Measurements from ENCODE around the gene TAX1BP1. TPM values are rescaled to one million over a fixed set of nuclear protein-coding genes. Genes with fewer than 3 reads are reported as not detected.
A peak's percentile ranks its signal among the peaks of the same experiment; 100 is the strongest.
"Not testable (repeated sequence)": the region's sequence is repeated elsewhere in the genome, so short reads cannot be mapped to it uniquely, and the experiment has no call there.

TAX1BP1 gene
- total RNA-seq, 2 donors from 2014 or later = 119 to 133 TPM

GRCh38 chr7:27826357-27826756 is 86.4 kb downstream of the TAX1BP1 start:
- DNase-seq (no peak), ATAC-seq (no peak)
- intact Hi-C loops (cut with DNase I) = no loop called here

GRCh38 chr7:27834179-27834921 is 94.4 kb downstream of the TAX1BP1 start:
- DNase-seq (no peak), ATAC-seq (peak; percentile 83 to 87)
- intact Hi-C loops (cut with DNase I) = no loop called here

GRCh38 chr7:27835376-27835775 is 95.4 kb downstream of the TAX1BP1 start:
- DNase-seq (peak; percentile 31), ATAC-seq (peak; percentile 47 to 53)
- intact Hi-C loops (cut with DNase I) = no loop called here

- intact Hi-C loops (cut with DNase I) = no loop called here
- ATAC-seq (no peak), DNase-seq (no peak)
Observed at GRCh38 chr7:27836536-27836935, 96.6 kb downstream of the TAX1BP1 start.

GRCh38 chr7:27839099-27839498 is 99.1 kb downstream of the TAX1BP1 start:
- intact Hi-C loops (cut with DNase I) = no loop called here
- ATAC-seq (no peak), DNase-seq (no peak)

GRCh38 chr7:27840313-27840712 is 100.4 kb downstream of the TAX1BP1 start:
- intact Hi-C loops (cut with DNase I) = no loop called here
- no peak for ATAC-seq
- no peak for DNase-seq

- intact Hi-C loops (cut with DNase I) = no loop called here
- no peak for DNase-seq
- ATAC-seq = no peak
Observed at GRCh38 chr7:27840760-27841364, 100.9 kb downstream of the TAX1BP1 start.

GRCh38 chr7:27842094-27842692 is 102.2 kb downstream of the TAX1BP1 start:
- no peak for DNase-seq
- intact Hi-C loops (cut with DNase I) = no loop called here
- no peak for ATAC-seq

GRCh38 chr7:27842851-27843250 is 102.9 kb downstream of the TAX1BP1 start:
- intact Hi-C loops (cut with DNase I) = no loop called here
- DNase-seq (no peak), ATAC-seq (peak in 1 of 2 donors; percentile 19)

GRCh38 chr7:27843584-27844305 is 103.8 kb downstream of the TAX1BP1 start:
- intact Hi-C loops (cut with DNase I) = no loop called here
- no peak for ATAC-seq
- DNase-seq = no peak

GRCh38 chr7:27846388-27846787 is 106.4 kb downstream of the TAX1BP1 start:
- intact Hi-C loops (cut with DNase I) = no loop called here
- DNase-seq = no peak
- ATAC-seq = no peak

GRCh38 chr7:27850531-27850930 is 110.6 kb downstream of the TAX1BP1 start:
- ATAC-seq (no peak), DNase-seq (no peak)
- intact Hi-C loops (cut with DNase I) = no loop called here

GRCh38 chr7:27856703-27857485 is 116.9 kb downstream of the TAX1BP1 start:
- intact Hi-C loops (cut with DNase I); DNase-seq; ATAC-seq: not testable (repeated sequence)

GRCh38 chr7:27860800-27861199 is 120.8 kb downstream of the TAX1BP1 start:
- intact Hi-C loops (cut with DNase I) = no loop called here
- DNase-seq (no peak), ATAC-seq (no peak)

GRCh38 chr7:27861747-27862146 is 121.8 kb downstream of the TAX1BP1 start:
- no peak for DNase-seq
- no peak for ATAC-seq
- intact Hi-C loops (cut with DNase I) = no loop called here

GRCh38 chr7:27863880-27864279 is 123.9 kb downstream of the TAX1BP1 start:
- no peak for ATAC-seq

GRCh38 chr7:27866256-27866655 is 126.3 kb downstream of the TAX1BP1 start:
- DNase-seq (no peak), ATAC-seq (no peak)
- intact Hi-C loops (cut with DNase I) = no loop called here

More at GRCh38 chr7:27863880-27864279, 123.9 kb downstream of the TAX1BP1 start:
- intact Hi-C loops (cut with DNase I) = no loop called here
- DNase-seq = no peak

- ATAC-seq (no peak), DNase-seq (no peak)
- intact Hi-C loops (cut with DNase I) = no loop called here
Observed at GRCh38 chr7:27866828-27867672, 127.1 kb downstream of the TAX1BP1 start.
